Activated CD4-positive, alpha-beta T cell treated with anti-CD3 and anti-CD28 coated beads, Interleukin-2, amount 50 U/mL, for 1 hour (primary cell): ENCODE results near the gene SEC61A2.
"Not testable (repeated sequence)": the region's sequence is repeated elsewhere in the genome, so short reads cannot be mapped to it uniquely, and the experiment has no call there.

Experiments used
- DNase-seq: peaks from one replicate; pipeline ENCODE4 v3.0.0-alpha.2; 2020

SEC61A2 gene

DNA sequence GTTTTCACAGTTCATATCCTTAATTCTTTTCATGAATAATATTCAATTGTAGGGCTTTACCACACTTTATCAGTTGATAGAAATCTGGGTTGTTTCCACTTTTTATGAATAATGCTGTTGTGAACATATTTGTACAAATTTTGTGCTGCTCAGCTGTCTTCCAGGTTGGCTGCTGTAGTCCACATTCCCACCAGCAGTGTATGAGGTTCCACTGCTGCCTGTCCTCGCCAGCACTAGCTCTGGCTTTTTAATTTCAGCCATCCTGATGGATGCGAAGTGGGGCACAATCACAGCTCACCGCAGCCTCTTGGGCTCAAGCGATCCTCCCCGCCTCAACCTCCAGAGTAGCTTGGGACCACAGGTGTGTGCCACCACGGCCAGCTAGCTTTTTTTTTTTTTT, 33.5 kb downstream of the SEC61A2 start:
- no peak for DNase-seq

DNA sequence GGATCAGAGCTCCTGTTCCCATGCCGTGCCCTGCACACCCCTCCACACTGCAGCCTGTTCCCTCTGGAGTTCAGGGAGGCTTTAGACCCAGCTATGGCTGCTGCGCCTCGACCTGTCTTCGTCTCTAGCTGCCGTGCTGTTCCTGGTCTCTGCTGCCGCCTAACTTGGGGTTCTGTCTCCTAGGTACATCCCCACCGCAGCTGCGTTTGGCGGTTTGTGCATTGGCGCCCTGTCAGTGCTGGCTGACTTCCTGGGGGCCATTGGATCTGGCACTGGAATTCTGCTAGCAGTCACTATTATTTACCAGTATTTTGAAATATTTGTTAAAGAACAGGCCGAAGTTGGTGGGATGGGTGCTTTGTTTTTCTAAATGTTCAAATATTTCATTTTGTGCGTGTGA, 34.6 kb downstream of the SEC61A2 start:
- no peak for DNase-seq

DNA sequence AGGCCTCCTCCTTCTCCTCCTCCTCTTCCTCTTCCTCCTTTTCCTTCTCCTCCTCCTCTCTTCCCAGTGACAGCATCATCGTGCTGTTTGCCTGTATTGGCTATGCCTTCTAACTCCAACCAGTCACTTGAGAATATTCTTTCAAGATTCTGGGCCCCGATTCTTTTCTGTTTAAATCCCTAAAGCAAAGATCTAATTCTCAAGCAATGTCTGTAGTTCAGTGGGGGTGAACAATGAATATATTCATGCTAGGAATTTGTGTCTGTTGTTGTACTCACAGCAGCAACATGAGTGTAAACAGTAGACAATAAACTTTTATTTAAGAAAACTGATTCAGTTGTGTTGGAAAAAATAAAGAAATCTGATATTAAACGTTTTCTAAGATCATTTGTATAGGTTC, 35.6 kb downstream of the SEC61A2 start:
- no peak for DNase-seq

DNA sequence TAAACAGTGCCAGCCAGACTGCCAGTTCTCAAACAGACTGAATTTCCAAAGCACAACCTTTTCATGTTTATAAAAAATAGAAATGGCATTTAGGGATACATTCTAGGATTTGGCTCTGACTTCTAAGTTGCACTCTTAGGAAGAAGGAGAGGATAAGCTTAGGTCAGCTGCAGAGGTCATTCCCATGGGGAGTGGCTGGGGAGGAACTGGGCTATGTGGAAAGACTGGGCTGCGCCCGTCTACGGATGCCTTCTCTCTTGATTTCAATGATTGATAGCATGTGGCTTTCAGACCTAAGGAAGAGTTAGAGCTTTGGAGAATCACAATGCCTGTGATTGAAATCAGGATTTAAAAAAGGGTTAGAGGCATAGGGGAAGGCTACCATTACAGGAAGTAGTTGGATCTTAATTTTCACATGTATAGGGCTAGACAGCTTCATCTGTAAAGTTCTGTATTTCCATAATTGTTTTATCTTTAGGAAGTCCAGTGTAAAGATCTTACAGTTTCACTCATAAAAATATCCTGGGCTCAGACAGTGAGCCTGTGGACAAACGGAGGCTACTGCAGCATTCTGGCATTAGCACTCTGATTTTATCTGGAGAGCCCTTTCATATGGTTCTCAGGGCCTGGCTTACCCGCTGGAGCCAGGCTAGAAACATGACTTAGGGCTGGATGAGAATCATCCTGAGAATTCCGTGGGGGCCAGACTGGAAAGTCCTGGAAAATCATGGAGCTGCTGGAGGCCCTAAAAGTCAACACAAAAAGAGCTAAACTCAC, 36.7 kb downstream of the SEC61A2 start:
- no peak for DNase-seq

DNA sequence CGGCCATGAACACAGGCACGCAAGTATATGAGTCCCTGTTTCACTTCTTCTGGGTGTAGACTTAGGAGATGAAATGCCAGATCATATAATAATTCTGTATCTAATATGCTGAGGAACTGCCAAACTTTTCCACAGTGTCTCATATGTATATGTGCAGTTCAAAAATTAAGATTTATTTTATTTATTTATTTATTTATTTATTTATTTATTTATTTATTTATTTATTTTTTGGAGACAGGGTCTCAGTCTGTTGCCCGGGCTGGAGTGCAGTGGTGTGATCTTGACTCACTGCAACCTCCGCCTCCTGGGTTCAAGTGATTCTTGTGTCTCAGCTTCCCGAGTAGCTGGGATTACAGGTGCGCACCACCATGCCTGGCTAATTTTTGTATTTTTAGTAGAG, 42.0 kb downstream of the SEC61A2 start:
- not testable (repeated sequence) for DNase-seq

DNA sequence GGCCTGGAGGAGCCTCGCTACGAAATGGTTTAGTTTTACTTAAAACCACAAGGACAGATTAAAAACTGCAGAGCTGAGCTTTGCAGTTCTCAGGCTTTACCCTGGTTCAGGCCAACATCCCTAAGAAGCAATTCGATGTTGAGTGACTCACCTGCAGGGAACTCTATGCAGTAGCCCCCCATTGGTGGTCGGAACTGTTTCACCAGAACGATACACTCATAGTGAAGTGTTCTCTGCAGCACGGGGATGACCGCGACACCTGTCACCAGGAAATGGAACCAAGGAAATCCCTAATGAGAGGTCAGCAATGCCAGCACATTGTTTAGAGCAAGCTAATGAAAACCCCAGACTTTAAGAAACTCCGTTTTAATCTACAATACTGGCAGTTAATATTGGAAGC, 48.2 kb downstream of the SEC61A2 start:
- no peak for DNase-seq

DNA sequence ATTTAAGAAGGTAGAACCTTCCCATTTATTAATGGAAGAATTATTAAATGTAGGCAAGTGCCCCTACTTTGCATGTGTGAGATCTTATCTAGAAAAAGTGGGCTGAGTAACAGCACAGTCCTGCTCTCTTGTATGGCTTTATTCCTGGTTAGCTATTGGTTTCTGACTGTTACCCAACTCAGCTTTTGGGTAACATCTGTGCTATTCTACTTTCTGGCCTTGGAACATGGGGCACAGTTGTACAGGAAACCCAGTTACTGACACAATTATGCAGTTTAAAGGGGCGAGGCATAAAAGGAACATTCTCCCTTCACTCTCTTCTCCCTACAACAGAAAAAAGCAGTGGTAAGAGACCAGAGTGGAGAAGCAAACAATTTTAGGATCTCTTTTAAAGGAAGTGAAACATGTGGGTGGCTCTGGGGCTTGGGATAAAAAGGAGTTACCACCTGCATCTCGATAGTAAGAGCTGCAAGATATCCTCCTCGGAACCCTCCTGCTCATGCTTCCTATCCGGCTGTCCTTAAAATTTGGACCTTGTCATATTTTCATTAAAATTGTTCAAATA, 50.2 kb downstream of the SEC61A2 start:
- DNase-seq = no peak

DNA sequence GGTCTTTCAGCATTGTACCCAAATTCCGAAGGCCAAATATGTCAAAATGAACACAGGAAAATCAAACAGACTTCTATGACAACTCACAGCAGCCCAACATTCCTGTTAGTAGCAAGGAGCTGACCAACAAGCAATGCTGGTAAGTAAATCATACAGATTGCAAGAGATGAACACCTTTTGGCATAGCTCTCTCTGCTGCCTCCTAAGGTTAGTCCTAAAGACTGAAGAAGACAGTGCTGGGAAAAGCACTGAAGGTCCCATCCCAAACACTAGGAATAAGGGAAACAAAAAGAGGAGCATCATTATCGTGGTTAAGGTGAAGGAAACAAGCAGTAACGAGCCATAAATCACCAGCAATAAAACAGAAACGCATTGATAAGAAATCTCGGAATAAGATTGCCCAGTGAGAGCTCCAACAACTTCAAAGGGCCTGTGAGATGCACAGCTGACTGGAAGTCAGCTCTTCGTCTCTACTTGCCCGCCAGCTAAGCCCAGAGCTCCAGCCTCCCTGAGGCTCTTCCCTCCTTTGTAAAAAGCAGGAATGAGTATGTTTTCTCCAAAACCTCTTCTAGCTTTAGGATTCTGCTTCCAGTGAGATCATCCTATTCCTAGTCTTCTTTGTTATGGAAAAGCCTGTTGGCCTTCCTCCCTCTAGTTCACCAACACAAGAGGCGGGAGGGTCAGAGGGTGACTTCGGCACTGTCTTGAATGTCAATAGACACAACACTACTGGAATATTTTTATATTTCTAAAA, 50.9 kb downstream of the SEC61A2 start:
- DNase-seq = no peak

DNA sequence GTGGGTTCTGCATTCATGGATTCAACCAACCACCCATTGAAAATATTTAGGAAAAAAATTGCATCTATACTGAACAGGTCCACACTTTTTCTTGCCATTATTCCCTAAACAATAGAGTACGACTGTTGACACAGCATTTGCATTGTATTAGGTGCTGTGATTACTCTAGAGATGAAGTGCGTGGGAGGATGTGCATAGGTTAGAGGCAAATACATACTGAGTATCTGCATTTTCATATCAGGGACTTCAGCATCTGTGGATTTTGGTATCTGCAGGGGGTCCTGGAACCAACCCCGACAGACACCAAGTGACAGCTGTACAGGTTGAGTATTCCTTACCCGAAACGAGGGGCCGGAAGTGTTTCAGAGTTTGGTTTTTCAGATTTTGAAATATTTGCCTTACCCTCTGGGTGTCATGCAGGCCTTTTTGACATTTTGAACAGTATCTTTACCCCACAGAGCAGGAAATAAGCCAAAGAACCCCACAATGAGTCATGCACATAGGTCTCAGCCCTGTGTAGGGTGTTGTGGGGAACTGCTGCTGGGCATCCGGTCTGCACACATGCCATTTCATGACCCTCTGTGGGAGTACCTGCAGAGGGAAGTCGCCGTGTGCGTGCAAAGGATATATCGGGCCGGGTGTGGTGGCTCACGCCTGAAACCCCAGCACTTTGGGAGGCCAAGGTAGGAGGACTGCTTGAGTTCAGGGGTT, 51.7 kb downstream of the SEC61A2 start:
- DNase-seq = peak; percentile 54

DNA sequence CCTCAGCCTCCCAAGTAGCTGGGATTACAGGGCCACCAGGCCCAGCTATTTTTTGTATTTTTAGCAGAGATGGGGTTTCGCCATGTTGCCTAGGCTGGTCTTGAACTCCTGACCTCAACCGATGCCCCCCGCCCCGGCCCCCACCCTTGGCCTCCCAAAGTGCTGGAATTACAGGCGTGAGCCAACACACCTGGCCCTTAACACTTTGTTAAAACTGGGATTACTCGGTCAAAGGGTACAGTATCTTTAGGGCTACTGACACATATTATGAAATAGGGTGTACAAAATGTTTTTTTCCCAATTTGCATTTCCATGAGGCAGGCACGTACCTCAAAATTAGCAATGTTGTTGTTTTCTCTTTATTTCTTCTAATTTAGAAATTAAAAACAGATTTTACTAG, 54.7 kb downstream of the SEC61A2 start:
- DNase-seq = no peak

DNA sequence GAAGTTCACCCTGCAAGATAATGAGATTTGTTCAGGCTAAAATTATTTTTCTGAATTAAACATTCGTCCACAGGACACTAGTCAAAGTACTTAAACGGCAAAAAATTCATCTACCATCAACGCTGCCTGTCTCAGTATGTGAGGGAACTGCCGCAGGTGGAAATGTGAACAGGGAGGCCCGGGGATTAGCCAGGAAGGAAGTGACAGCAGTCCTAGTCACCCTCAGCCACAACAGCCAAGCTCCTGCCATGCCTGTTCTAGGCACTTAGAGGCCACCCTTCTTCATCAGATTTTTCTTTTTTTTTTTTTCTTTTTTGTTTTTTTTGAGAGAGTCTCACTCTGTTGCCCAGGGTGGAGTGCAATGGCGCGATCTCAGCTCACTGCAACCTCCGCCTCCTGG, 56.8 kb downstream of the SEC61A2 start:
- no peak for DNase-seq

DNA sequence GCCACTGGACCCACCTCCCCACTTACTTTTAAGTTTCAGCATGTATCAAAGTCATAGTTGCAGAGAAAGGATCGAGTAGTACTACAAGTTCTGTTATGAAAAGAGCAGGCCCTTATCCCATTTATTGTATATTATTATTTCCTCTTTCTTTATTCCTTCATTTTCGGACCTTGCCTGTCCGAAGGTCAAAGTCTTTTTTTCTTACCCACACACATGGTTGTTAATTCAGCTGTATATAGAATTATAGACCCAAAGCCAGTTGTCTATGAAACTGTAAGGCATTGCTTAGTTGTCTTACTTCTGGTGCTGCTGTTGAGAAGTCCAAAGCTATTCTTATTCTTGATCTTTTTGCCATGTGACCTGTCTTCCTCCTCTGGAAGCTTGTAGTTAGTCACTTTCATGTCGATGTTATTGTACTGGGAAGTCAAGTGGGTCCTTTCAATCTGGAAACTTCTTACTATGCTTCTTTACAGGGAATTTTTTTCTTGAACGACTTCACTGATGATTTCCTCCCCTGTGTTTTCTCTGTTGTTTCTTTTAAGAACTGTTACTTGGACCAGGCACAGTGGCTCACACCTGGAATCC, 57.9 kb downstream of the SEC61A2 start:
- no peak for DNase-seq

DNA sequence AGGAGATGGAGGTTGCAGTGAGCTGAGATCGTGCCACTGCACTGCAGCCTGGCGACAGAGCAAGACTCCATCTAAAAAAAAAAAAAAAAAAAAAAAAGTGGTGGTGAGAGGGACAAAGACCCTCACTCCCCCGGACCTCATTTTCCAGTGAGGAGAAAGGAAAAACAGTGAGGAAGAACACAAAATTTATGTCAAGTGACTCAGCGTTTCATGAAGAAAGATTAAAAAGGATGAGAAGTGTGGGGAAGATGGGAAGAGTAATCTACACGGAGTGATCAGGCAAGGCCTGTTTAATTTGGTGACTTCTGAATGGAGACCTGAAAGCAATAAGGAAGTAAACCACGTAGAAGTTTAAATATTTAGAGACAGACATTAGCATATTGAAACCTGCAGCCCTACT, 59.2 kb downstream of the SEC61A2 start:
- DNase-seq = no peak

DNA sequence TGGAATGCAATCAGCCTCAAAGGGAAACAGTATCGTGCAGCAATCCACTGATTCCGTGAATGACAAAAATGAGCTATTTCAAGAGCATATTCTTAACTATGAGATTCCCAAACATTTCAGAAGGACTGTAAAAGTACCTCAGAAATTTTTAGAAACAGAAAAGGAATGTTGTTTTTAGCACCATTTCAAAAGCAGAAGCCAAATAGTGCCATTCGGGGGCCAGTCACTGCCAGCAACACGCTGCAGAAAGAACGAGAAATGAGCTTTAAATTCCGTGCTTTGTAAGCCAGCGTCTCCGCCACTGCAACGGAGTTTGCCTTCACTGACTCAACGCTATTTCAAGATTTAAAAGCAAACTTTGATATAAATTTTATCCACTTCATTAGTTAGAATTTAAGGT, 59.9 kb downstream of the SEC61A2 start:
- no peak for DNase-seq

DNA sequence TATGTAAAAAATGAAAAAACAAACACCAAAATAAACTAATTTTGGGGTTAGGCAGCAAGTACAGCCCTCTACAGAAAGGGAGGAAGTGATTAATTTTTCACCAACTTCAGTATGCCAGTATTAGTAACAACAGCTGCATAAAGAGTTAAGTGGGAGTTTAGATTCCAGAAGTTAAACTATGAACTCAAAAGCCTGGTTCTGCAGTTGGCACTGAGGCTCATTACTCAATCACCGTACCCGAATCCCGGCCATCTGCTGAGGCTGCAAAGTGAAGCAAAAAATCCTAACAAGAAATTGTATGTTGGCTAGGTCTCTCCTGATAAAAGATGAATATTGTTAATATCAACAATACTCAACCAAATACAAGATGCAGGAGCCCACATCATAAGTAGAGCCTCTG, 62.2 kb downstream of the SEC61A2 start:
- no peak for DNase-seq

DNA sequence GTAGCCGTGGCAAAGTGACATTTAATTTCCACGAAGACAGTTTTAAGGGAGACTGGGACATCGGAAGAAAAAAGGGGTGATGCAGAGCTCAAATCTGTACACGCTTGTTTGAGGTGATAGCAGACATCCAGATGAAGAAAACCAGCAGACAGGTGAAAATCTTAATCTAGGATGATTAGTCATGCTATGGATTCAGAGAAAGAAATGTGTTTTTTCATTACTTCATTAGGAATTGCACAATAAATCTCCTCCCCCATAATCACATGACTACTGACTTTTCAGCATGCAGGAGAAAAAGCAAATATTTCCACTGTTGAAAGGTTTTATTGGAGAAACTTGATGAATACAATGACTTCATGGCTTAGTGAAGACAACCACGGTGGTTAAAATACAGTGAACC, 63.7 kb downstream of the SEC61A2 start:
- no peak for DNase-seq

DNA sequence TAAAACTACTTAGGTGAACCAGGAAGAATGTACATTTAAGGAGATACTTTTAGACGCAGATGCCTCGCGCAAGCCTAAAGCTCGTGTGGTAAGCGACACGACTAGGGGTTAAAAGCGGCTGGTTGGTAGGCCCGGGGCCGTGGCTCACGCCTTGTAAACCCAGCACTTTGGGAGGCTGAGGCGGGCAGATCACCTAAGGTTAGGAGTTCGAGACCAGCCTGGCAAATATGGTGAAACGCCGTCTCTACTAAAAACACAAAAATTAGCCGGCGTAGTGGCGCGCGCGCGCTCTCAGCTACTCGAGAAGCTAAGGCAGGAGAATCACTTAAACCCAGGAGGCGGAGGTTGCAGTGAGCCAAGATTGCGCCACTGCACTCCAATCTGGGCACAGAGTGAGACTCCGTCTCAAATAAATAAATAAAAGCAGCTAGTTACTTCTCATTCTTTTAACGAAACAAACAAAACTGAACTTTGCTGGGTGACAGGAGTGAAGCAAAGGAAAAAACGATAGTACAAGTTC, 65.3 kb downstream of the SEC61A2 start:
- DNase-seq = peak; percentile 27

DNA sequence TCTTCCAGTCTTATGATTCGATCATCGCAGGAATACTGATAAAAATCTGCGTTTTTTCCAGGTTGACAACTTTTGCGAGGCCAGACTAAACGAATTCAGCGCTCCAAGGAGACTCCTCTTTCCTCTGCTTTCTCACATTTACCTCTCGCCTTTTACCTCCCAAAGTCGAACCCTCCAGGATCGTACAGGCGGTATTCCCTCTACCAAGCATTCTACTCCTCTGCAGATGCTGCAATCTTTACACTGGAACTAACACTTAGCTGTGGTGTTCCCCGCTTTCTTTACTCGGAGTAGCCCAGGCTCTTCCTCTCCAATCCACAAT, 65.8 kb downstream of the SEC61A2 start:
- DNase-seq = no peak

DNA sequence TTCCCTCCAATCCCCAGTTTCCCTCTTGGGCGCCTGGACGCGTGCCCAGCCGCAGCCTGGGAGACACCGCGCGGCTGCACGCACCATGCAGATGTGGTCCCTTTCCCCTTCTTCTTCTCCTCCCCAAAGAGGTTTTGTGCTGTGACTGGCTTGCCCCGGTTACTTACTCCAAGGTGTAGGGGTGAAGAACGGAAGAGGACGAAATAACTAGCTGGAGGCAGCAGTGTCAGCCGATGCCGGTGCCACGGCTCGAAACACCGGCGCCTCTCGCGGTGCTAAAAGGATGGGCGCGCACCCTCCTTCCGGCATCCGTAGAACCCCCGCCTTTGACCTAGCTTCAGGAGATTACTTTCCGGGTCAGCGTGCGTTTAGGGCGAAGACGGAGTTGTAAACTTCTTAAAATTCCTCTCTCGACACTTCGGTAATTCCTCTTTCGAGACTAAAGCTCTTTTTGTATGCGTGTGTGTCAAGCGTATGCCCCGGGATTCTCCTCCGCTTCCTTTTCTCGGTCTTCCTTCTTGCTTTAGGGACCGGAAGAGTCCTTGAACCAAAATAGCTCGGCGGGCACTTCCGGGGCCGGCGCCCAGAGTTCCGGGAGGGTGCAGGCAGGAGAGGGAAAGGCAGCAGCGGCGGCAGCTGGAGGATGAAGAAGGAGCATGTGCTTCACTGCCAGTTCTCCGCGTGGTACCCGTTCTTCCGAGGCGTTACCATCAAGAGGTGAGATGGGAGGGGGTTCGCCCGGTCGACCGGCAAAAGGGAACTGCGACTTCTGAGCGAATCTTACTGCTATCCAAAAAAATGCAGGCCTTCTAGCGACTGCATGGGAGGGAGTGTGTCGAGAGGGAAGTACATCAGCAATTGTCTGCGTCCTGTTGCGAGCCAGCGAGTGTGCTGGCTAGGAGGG, 66.4 kb downstream of the SEC61A2 start, which contains the start of the genes CDC123 and NUDT5:
TSS of gene CDC123 (plus strand) at position 586 of the 904 bp plus-strand sequence. CDS start at position 644, 58 bp downstream.
TSS of gene NUDT5 (minus strand) at position 289 of the 904 bp plus-strand sequence. CDS start 9,600 bp downstream, outside the sequence.
- DNase-seq = peak; percentile 76

DNA sequence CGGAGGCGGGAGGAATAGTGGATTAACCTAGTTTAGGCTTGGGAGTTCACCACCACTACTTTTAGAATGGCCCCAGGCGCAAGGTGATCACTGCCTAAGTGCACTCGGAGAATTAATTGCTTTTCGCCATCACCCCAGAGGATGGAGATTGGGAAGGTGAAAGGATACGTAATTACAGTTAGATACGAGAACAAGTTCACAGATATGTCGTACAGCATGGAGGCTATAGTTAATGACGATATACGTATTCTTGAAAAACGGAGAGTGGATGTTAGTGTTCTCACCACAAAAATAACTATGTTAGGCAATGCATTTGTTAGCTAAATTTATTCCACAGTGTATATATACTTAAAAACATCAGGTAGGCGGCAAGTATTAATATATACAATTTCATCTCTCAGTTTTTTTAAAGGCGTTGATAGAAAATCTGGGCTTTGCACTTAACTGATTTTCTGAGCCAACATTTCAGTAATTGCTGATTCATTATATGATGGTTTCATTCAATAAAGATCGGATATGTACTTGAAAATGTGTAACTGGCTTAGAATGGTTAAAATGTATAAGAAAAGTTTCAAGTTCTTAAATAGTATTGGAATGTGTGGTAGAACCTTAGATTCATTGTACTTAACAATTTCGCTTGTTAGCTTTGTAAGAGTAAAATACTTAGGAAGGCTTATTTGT, 67.2 kb downstream of the SEC61A2 start:
- DNase-seq = no peak

DNA sequence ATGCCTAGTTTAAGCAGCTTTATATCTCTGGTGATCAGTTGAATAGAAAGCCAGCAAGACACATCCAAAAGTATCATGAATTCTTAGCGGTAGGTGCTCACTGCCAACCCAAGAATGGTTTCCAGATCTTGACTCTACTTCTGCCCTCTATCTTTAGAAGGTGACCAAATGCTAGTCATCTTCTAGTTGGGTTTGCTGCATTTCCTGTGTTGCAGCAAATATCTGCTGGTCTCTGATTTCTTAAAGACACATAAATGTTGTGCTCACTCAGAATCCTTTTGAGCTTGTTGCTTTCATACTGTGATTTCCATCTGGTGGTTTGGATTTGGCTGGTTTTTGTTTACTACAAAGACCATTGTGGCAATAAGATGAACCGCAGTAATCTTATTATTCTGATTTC, 68.7 kb downstream of the SEC61A2 start:
- no peak for DNase-seq
